ENCODE results near the gene FLOT1. TPM values are rescaled to one million over a fixed set of nuclear protein-coding genes. Genes with fewer than 3 reads are reported as not detected.

Gene FLOT1
- total and polyA plus RNA-seq, 2 of the 13 experiments (the other 11 are each of a cell fraction or from before 2014, with no cell fraction given) = 82.3 to 130 TPM

DNA sequence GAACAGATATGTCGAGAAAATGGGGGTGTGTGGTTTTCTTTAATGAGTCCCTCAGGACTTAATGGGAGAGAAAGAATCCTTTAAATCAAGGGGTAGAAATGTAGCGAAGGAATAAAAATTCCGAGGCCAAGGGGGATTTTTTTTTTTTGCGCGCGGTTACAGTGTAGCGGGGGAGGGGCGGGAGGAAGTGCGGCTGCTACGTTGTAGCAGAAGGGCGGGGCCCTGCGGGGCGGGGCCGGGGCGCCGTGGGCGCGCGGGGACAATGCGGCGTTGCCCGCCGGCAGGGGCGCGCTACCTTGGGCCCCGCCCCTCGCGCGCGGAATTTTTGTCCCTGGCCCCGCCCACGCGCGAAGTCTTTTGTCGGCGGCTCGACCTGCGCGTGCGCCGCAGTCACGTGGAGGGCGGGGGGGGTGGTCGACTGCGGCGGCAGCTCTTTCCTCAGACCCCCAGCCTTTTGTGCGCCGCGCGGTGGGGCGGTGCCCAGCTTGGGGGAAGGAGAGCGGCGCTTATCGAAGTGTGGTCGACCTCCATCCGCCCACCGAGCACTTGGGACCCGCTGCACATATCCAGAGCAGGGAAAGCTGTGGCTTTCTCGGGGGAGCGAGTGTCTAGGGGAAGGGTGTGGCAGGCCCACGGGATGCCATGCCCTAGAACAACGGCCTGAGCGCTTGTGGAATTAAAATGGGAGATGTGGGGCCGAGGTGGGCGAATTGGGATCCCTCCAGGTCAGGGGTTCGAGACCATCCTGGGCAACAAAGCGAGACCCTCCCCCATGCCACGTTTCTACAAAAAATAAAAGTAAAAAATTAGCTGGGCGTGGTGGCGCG, 21.1 kb downstream of the FLOT1 start (continued):
- 0 out of 2 replicates have a peak, but pooled peaks have one; percentile 48 for TF ChIP-seq MLXIP (CRISPR knock-in tag; IDR thresholded peaks at IDR 0.05; ENCODE audit: borderline replicate concordance)
- no peak for TF ChIP-seq KDM1A (CRISPR knock-in tag; IDR thresholded peaks at IDR 0.05)
- no peak for TF ChIP-seq ZBTB8A (CRISPR knock-in tag; IDR thresholded peaks at IDR 0.05; ENCODE audit: borderline replicate concordance, low read depth)
- peak; percentile 59; the same call in 1 of the 2 replicates for TF ChIP-seq NFKB2 (CRISPR knock-in tag; IDR thresholded peaks at IDR 0.05; ENCODE audit: borderline replicate concordance)
- TF ChIP-seq FOSL1 (CRISPR knock-in tag; IDR thresholded peaks at IDR 0.05; ENCODE audit: borderline replicate concordance) = no peak; the same call in 1 of the 2 replicates
- no peak for TF ChIP-seq CBX5 (CRISPR knock-in tag; IDR thresholded peaks at IDR 0.05; ENCODE audit: borderline replicate concordance)
- TF ChIP-seq, protein P1, sequence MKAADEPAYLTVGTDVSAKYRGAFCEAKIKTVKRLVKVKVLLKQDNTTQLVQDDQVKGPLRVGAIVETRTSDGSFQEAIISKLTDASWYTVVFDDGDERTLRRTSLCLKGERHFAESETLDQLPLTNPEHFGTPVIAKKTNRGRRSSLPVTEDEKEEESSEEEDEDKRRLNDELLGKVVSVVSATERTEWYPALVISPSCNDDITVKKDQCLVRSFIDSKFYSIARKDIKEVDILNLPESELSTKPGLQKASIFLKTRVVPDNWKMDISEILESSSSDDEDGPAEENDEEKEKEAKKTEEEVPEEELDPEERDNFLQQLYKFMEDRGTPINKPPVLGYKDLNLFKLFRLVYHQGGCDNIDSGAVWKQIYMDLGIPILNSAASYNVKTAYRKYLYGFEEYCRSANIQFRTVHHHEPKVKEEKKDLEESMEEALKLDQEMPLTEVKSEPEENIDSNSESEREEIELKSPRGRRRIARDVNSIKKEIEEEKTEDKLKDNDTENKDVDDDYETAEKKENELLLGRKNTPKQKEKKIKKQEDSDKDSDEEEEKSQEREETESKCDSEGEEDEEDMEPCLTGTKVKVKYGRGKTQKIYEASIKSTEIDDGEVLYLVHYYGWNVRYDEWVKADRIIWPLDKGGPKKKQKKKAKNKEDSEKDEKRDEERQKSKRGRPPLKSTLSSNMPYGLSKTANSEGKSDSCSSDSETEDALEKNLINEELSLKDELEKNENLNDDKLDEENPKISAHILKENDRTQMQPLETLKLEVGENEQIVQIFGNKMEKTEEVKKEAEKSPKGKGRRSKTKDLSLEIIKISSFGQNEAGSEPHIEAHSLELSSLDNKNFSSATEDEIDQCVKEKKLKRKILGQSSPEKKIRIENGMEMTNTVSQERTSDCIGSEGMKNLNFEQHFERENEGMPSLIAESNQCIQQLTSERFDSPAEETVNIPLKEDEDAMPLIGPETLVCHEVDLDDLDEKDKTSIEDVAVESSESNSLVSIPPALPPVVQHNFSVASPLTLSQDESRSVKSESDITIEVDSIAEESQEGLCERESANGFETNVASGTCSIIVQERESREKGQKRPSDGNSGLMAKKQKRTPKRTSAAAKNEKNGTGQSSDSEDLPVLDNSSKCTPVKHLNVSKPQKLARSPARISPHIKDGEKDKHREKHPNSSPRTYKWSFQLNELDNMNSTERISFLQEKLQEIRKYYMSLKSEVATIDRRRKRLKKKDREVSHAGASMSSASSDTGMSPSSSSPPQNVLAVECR (CRISPR knock-in tag; IDR thresholded peaks at IDR 0.05; ENCODE audit: borderline replicate concordance) = peak; percentile 91
- TF ChIP-seq EP300 (IDR thresholded peaks at IDR 0.05; ENCODE audit: low read depth in 2 of 2, low read length in 2 of 2) = no peak; a peak in 1 of 4 replicates
- peak; percentile 52; the same call in 1 of the 2 replicates for TF ChIP-seq EP300 (CRISPR knock-in tag; IDR thresholded peaks at IDR 0.05; ENCODE audit: borderline replicate concordance)
- no peak for TF ChIP-seq ZNF20 (CRISPR knock-in tag; IDR thresholded peaks at IDR 0.05)
- TF ChIP-seq FOXJ3 (CRISPR knock-in tag; IDR thresholded peaks at IDR 0.05; ENCODE audit: borderline replicate concordance) = no peak
- TF ChIP-seq PHF21A (CRISPR knock-in tag; IDR thresholded peaks at IDR 0.05) = no peak
- peak; percentile 60; the same call in 1 of the 2 replicates for TF ChIP-seq MED13 (CRISPR knock-in tag; IDR thresholded peaks at IDR 0.05)
- peak; percentile 91 for TF ChIP-seq SRSF4 (IDR thresholded peaks at IDR 0.05; ENCODE audit: low read depth, low read length, poor library complexity, severe bottlenecking)
- peak; percentile 88; the same call in 1 of the 2 replicates for TF ChIP-seq ZNF326 (CRISPR knock-in tag; IDR thresholded peaks at IDR 0.05; ENCODE audit: borderline replicate concordance)
- TF ChIP-seq ZNF749 (CRISPR knock-in tag; IDR thresholded peaks at IDR 0.05; ENCODE audit: borderline replicate concordance) = no peak
- no peak for TF ChIP-seq HNF4A (CRISPR knock-in tag; IDR thresholded peaks at IDR 0.05)
- TF ChIP-seq CHCHD3 (CRISPR knock-in tag; IDR thresholded peaks at IDR 0.05) = no peak
- TF ChIP-seq ZNF841 (CRISPR knock-in tag; IDR thresholded peaks at IDR 0.05; ENCODE audit: borderline replicate concordance) = no peak
- TF ChIP-seq ZNF784 (CRISPR knock-in tag; IDR thresholded peaks at IDR 0.05; ENCODE audit: borderline replicate concordance) = 0 out of 2 replicates have a peak, but pooled peaks have one; percentile 12
